Measurements from ENCODE around the gene ELK1.
"Not testable (repeated sequence)": the region's sequence is repeated elsewhere in the genome, so short reads cannot be mapped to it uniquely, and the experiment has no call there.

Gene ELK1

DNA sequence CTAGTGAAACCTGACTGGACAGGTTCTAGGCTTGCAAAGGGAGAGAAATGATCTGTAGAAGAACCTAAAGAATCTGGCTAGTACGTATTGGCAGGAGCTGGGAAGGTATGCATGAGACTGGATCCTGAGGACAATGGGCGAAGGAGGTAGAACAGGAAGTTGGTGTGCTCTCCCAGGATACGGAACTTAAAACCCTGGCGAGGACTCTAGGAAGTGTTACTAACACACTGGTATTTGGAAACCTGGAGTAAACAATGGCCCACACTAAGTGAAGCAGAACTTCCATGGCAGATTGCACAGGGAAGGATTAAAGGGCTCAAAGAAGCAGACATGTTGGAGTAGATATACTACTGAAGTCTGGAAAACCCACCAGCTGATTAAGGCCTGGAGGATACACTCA is 39.9 kb downstream of the ELK1 start:
- no peak for DNase-seq

DNA sequence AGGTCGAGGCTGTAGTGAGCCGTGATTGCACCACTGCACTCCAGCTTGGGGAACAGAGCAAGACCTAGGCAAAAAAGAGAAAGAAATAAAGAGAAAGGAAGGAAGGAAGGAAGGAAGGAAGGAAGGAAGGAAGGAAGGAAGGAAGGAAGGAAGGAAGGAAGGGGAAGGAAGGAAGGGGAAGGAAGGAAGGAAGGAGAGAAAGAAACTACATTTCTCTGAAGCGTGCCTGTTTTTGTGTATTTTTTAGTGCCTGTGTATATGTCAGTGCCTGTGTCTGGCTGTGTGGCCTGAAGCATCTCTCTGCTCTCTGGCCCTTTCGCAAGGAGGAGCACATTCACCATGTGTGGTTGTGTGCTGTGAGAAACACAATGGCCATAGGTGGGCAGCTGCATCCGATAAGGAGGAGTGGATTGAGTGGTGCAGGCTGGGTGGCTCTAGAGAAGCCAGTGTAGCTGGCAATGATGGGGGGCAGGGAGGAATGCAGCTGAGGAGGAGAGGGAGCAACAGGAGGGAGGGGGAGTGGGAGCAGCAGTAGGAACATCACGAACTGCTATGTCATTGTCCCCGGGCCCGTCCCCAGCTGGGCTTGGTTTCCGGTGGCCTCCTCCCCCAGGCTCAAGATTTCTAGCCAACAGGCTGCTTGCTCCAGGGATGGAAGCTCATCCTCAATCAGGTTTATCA is 42.1 kb downstream of the ELK1 start:
- DNase-seq = no peak

DNA sequence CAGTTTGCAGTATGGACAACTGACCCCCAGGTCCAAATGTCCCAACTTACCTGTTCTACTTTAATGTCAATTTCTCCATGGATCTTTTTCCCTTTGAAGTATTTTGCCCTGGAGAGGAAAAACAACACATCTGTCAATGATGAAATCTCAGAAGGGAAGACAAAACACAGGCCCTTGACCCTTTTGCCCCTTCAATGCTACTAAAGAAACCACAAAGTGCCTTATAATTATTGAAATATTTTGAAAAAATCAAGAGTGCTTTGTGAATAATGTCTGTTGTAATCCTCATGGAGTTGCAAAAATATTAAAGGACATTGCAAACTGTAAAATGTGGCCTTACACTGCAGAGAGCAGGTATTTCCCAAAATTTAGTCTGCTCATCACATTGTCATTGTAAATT is 43.3 kb downstream of the ELK1 start:
- DNase-seq = no peak

DNA sequence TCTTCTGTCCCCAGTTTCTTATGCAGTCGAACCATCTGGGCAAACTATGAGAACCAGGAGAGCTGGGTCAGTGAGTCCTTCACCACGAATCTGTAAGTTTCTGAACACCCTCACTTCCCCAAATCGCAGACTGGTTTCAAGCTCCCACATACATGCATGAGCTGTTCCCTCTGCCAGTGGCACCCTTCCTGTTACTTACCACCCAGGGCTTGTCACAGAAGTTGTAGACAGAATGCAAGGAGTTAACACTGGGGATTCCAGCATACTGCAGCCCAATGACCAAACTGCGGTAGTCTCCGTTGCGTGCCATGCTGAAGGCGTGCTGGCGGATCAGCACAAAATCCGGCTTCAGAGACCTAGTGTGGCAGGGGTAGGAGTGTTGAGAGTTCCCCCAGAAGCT is 45.3 kb downstream of the ELK1 start:
- DNase-seq = no peak

DNA sequence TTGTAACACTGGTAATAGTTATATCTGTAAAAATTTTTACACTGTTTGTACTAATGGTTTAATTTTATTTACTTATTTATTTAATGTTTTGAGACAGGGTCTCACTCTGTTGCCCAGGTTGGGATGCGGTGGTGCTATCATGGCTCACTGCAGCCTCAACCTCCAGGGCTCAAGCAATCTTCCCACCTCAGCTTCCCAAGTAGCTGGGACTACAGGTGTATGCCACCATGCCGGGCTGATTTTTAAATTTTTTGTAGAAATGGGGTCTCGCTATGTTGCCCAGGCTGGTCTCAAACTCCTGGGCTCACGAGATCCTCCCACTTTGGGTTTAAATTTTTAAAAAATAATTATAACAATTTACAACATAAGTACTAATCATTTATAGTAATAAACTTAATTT is 47.2 kb downstream of the ELK1 start:
- not testable (repeated sequence) for DNase-seq

DNA sequence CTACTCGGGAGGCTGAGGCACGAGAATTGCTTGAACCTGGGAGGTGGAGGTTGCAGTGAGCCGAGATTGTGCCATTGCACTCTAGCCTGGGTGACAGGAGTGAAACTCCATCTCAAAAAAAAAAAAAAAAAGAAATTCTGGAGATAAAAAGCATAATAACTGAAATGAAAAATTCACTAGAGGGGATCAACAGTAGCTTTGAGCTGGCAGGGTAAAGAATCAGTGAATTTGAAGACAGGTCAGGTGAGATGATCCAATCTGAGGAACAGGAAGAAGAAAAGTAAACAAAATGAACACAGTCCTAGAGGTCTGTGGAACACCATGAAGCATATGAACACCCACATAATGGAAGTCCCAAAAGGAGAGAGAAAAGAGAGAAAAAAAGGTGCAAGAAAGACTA is 53.1 kb downstream of the ELK1 start:
- DNase-seq = no peak

DNA sequence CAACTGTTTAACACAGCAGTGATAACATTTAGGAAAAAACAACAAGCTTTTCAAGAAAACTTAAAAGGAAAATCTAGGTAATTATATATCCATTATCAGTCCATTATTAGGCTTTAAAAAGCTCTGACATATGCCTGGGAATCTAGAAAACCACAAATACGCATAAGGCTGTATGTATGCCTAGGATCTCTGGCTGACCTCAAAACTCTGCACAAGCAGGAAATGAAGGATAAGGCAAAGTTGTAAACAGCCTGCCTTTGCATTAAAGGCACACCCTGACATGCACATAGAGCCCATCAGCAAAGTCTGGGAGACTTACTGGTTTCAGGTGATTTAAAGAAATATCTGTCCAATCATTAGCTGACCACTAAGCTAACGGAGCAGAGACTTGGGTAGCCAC is 54.1 kb downstream of the ELK1 start:
- no peak for DNase-seq

DNA sequence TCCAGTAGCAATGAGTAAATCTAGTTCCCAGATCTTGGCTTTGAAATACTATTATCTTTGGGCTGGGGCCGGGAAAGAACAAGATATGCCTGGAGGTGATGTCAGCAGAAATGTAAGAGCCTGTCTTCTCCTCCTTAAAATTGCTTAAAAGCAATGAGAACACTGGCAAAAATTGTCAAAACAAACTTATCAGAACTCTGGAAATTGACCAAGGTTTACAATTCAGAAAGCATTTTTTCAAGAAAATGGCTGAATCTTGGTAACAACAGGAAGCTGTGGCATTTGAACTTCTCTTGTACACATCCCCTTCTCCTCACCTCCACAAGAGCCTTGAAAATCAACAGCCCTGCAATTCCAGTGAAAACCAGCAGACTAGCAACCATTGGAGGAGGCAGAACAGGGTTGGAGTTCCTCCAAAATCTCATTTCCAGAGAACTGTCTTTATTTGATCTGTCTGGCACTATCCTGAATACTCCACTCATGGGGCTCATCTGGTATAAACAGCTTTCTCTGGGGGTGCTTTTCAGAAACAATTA is 54.6 kb downstream of the ELK1 start:
- DNase-seq = no peak

DNA sequence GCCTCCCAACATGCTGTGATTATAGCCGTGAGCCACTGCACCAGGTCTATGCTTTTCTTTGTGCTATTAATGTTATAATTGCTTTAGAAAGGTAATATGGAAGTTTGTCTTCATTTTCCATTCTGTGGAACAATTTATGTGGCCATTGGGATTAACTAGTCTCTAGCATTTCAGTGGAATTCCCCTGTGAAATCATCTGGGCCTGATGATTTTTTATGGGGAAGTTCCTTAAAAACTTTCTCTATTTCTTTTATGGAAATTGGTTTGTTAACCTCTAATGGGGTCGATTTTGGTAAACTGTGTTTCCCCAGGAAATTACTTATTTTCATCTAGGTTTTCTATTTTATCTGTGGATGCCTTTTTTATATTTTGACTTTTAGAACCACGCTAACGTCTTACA is 56.8 kb downstream of the ELK1 start:
- no peak for DNase-seq

DNA sequence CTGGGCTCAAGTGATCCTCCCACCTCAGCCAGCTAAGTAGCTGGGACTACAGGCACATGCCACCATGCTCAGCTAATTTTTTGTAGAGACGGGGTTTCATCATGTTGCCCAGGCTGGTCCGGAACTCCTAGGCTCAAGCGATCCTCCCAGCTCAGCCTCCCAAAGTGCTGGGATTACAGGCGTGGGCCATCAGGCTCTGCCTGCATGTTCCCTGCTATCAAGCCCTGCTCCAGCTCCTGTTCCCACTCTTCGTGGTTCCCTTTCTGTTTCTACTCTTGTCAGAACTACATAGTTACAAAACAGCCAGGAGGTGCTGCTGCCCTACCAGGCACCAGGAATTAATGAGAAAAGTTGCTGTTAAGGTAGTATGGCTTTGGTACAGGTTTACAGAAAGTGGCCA is 59.4 kb downstream of the ELK1 start:
- DNase-seq = no peak

DNA sequence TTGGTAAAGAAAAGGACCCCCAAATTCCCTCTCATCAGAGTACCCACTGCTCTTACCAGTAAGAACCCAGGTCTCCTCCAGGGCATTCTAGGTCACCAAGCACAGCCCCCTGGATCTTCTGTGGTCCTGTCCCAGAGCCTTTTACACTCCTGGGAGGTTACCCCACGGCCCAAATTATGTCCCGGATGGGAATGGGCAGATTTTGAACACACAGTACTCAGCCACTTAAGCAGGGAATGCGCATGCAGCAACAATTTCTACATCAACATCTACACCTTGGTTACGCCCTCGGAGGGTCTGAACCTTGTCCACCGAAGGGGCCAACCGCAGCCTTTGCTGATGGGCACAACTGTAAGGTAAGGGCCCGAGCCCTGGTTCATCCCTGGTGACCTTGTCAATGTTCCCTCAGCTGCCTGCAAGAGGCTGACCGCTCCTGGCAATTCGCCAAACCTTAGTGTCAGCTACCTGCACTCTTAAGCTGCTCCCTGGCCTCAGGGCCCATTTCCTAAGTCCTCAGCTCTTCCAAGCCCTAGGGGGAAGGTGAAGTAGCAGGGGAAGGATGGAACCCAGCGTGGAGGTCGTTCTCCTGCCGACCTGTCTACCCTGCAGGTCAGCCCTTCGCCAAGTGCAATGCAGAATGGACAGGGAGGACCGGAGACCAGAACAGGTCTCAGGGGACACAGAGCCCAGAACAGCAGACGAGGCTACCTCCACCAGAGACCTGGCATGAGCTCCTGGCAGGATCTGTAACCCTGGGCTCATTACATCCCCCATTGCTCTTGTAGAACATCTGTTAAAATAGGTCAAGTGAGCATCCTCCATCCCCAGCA is 62.2 kb downstream of the ELK1 start:
- DNase-seq = no peak

DNA sequence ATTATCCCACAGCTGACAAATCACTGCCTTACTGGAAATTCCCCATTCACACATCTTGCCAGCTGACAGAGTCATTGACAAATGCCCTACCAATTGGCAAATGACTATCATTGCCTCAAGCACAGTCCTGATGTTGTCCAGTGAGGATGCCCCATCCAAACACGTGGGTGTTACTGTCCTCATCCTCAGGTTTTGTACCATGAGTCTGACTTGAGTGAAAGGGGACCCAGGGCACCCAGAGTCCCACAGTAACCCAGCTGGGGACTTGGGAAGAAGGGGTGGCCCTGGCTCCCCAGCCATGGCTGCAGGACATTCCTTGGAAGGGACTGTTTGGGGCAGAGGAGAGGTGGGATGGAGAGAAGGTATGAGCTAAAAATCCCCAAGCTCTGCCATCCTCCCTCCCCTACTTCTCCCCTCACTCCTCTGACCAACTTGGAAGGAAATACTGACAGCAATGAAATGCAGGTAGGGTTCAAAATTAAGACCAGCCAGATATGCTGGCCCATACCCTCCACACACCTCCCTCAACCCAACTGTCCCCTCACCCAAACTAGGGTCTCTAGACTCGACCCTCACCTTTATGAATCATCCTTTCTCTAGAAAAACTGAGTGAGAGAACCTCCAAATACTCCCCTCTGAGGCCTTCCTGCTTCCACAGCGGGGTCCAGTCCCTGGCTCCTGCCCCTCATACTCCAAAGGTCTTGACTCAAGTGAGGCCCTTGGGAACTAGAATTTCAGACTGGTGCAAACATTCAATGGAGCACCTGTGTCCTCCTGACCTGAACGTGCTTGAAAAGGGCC is 63.1 kb downstream of the ELK1 start:
- no peak for DNase-seq

DNA sequence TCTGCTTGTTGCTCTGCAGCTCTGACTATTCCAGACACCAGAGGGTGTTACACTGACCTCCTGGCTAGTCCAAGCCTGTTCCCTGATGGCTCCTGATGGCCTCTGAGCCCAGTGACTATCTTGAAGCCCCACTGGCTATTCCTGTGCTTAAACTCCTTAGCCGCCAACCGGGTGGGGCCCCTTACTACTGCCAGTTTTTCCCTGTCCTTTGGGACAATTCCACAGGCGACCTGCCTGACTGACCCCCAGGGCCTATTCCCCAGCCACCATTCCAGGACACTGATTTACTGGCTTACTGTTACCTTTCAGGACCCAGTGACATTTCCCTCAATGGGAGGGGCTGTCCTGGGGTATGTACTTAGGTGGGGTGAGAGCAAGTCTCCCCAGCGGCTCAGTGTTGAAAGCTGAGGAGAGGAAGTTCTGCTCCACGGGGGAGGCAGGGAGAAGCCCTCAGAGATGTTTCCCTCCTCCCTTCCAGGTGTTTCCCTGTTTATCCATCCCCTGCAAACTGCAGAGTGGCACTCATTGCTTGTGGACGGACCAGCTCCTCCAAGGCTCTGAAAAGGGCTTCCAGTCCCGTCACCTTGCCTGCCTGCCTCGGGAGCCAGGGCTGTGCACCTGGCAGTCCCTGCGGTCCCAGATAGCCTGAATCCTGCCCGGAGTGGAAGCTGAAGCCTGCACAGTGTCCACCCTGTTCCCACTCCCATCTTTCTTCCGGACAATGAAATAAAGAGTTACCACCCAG is 64.1 kb downstream of the ELK1 start:
- DNase-seq = no peak
